ENCODE results near the gene EXPH5.

DNA sequence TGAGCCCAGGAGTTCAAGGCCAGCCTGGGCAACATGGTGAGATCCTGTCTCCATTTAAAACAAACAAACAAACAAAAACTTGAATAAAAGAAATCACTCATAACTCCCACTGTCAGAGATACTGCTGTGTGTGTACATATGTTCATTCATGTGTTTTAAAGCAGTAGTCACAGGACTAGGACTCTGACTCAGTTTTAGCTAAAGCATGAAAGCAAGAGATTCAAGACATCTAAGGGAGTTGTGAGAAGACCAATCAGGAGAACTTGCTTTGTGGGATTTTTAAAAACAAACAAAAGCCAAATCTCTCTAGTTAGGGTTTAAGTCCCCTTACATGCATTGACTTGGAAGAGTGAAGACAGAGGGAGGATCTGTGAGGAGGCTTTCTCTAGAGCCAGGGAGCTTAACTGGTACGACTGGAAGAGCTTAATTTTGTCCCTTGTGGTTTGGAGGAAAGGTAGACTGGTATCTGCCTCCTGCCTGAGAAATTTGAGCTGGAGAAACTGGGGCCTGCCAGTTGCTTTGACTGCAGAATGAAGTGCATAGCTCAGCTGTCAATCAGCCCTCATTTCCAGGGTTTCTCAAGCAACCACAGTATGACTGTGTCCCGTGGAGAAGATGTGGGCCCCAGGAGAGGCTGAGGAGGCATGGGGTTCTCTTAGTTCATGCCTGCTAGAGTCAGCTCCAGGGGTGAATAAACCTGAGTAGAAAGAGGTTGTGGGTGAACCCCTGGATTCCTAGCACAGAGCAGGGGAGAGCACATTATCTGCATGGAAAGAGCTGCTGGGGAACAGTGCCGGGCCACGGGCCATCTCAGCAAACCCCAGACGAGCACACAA, 30.6 kb downstream of the EXPH5 start:
- TF ChIP-seq, protein P1, sequence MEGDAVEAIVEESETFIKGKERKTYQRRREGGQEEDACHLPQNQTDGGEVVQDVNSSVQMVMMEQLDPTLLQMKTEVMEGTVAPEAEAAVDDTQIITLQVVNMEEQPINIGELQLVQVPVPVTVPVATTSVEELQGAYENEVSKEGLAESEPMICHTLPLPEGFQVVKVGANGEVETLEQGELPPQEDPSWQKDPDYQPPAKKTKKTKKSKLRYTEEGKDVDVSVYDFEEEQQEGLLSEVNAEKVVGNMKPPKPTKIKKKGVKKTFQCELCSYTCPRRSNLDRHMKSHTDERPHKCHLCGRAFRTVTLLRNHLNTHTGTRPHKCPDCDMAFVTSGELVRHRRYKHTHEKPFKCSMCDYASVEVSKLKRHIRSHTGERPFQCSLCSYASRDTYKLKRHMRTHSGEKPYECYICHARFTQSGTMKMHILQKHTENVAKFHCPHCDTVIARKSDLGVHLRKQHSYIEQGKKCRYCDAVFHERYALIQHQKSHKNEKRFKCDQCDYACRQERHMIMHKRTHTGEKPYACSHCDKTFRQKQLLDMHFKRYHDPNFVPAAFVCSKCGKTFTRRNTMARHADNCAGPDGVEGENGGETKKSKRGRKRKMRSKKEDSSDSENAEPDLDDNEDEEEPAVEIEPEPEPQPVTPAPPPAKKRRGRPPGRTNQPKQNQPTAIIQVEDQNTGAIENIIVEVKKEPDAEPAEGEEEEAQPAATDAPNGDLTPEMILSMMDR (IDR thresholded peaks at IDR 0.05) = no peak
- TF ChIP-seq POLR2A (IDR thresholded peaks at IDR 0.05) = no peak

All from prostate gland (tissue), 2 donors.